Hepatocyte (in vitro differentiated cells): ENCODE results near the gene FRMPD4. TPM values are rescaled to one million over a fixed set of nuclear protein-coding genes. Genes with fewer than 3 reads are reported as not detected.
"Not testable (repeated sequence)": the region's sequence is repeated elsewhere in the genome, so short reads cannot be mapped to it uniquely, and the experiment has no call there.

Source experiments
- DNase-seq: peaks from one replicate; pipeline ENCODE4 v3.0.0-alpha.2; 2016; ENCODE audit warnings: low spot score
- H2AFZ ChIP-seq: fragments of 200-600 bp; sonication (generic); 2 replicates; pipeline ENCODE4 v1.6.0; 2016; ENCODE audit warnings: antibody characterized with exemption, mild to moderate bottlenecking
- H3K27ac ChIP-seq: fragments of 200-600 bp; sonication (generic); 2 replicates; pipeline ENCODE4 v1.5.1; 2016; ENCODE audit warnings: mild to moderate bottlenecking
- H3K27me3 ChIP-seq: fragments of 200-600 bp; sonication (generic); 2 replicates; pipeline ENCODE4 v1.6.1; 2016
- H3K36me3 ChIP-seq: fragments of 200-600 bp; sonication (generic); replicated peaks from 2 replicates; pipeline ENCODE4 v1.5.1; 2016; ENCODE audit warnings: low read depth; ENCODE audit not compliant: insufficient read depth
- H3K4me1 ChIP-seq: fragments of 200-600 bp; sonication (generic); 2 replicates; pipeline ENCODE4 v1.5.1; 2016; ENCODE audit warnings: mild to moderate bottlenecking, moderate library complexity; ENCODE audit not compliant: insufficient read depth
- H3K4me2 ChIP-seq: fragments of 200-600 bp; sonication (generic); 2 replicates; pipeline ENCODE4 v1.6.0; 2016
- H3K4me3 ChIP-seq: fragments of 200-600 bp; sonication (generic); 2 replicates; pipeline ENCODE4 v1.5.1; 2016; ENCODE audit warnings: mild to moderate bottlenecking
- H3K79me2 ChIP-seq: fragments of 200-600 bp; sonication (generic); 2 replicates; pipeline ENCODE4 v1.6.0; 2017; ENCODE audit warnings: mild to moderate bottlenecking
- H3K9me2 ChIP-seq: fragments of 200-600 bp; sonication (generic); replicated peaks from 2 replicates; pipeline ENCODE4 v1.6.0; 2017; ENCODE audit warnings: mild to moderate bottlenecking; ENCODE audit not compliant: insufficient read depth
- H3K9me3 ChIP-seq: fragments of 200-600 bp; sonication (generic); 2 replicates; pipeline ENCODE4 v1.5.1; 2016; ENCODE audit warnings: low read depth, mild to moderate bottlenecking
- H4K20me1 ChIP-seq: fragments of 200-600 bp; sonication (generic); 2 replicates; pipeline ENCODE4 v1.6.0; 2016; ENCODE audit warnings: mild to moderate bottlenecking; ENCODE audit not compliant: insufficient read depth, poor library complexity, severe bottlenecking
- EZH2 ChIP-seq: fragments of 200-600 bp; sonication (generic); IDR thresholded peaks from 2 replicates; pipeline ENCODE4 v1.6.1; 2016; ENCODE audit warnings: antibody characterized with exemption, mild to moderate bottlenecking, borderline replicate concordance
- EZH2phosphoT487 ChIP-seq: fragments of 200-600 bp; sonication (generic); IDR thresholded peaks from one replicate; pipeline ENCODE4 v1.6.1; 2018; ENCODE audit warnings: antibody characterized with exemption, mild to moderate bottlenecking, low read depth, moderate library complexity; ENCODE audit not compliant: unreplicated experiment, severe bottlenecking
- WGBS: methylation state at CpG from one replicate; pipeline ENCODE4 v1.1.6; 2016; ENCODE audit warnings: low lambda C conversion rate; ENCODE audit errors: missing lambda C conversion rate; 5-methylcytosine and 5-hydroxymethylcytosine counted together
- polyA plus RNA-seq: library from polyadenylated mRNA; unstranded; fragments of >200 nt; fragmentation: Nextera tagmentation; extraction: Ambion mirVana; gene quantifications from 2 replicates; pipeline ENCODE4 v1.2.1, GENCODE V29; 2016
- total RNA-seq: library from RNA; depleted of rRNA; stranded (reverse); fragments of >200 nt; gene quantifications from 2 replicates; pipeline ENCODE4 v1.2.3, GENCODE V29; 2014
- TF ChIP-seq, protein P1 (sequence below): fragments of 200-600 bp; sonication (generic); IDR thresholded peaks from 2 replicates; pipeline ENCODE4 v1.5.1; 2016; ENCODE audit warnings: antibody characterized with exemption, mild to moderate bottlenecking; ENCODE audit not compliant: poor library complexity

FRMPD4 gene
- total and polyA plus RNA-seq, 2 experiments from 2014 or later, result 0.23 TPM; not detected in 1

DNA sequence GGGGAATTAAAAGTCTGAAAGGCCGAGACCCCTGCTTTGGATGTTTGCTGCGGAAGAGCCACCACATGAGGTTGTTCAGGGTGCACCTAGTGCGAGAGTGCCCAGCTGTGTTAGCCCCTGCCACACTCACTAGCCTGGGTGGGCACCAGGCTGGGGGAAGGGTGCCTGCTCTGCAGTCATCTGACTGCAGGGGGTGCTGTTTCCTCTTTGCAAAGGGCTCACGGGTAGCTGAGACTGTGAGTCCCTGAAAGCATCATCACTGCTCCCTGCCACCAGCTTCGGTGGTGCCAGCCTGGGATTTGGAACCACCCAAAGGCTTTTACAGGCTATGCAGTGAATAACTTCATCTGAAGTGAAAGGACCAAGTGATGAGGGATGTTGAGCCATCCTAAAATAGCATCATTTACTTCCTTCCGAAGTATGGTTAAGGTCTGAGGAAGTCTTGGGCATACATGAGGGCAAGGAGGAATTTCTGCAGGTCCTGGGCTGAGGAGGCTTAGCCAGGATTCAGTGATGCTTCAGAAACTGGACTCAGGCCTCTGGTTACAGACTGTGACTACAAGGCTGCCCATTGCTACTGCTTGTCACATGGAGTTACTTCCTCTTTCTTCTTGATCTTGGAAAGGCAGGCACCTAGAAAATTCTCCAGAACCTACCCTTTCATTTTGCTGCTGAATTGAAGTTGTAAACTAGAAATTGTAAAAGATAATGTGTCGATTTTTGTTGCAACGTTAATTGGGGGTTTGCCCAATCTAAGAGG, 359.7 kb downstream of the FRMPD4 start:
- no peak overlapping the region for H3K27ac ChIP-seq
- H3K79me2 ChIP-seq, result no peaks in the 10 kb centered on the region
- 66% methylated on average over 8 of the region's 8 CpGs for WGBS

DNA sequence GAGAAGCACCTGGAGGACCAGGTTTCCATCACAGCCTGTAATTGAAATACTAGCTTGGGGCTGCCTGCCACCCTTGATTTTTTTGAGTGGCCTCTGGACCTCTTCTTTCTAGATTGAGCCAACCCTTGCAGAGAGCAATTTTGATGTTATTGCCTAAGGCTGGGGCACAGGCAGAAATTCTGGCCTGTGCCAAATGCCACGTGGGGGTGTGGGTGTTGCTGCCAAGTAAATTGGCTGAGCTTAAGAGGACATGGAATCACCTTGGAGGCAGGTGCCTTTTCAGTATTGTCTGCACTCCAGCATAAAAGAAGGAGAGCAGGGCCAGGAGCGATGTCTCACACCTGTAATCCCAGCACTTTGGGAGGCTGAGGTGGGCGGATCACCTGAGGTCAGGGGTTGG, 366.9 kb downstream of the FRMPD4 start:
- H3K27ac ChIP-seq, result no peak overlapping the region
- no peaks in the 10 kb centered on the region for H3K79me2 ChIP-seq
- H2AFZ ChIP-seq, result no peak overlapping the region
- DNase-seq, result no peak
- H3K9me3 ChIP-seq, result no peaks in the 10 kb centered on the region
- WGBS, result 60% methylated on average over 3 of the region's 3 CpGs
- no peaks in the 10 kb centered on the region for H3K36me3 ChIP-seq
- no peak overlapping the region for H3K4me2 ChIP-seq
- H3K4me3 ChIP-seq, result no peak overlapping the region
- no peaks in the 10 kb centered on the region for H3K27me3 ChIP-seq
- no peaks in the 10 kb centered on the region for H3K4me1 ChIP-seq
- no peaks in the 10 kb centered on the region for H3K9me2 ChIP-seq
- TF ChIP-seq, protein P1, sequence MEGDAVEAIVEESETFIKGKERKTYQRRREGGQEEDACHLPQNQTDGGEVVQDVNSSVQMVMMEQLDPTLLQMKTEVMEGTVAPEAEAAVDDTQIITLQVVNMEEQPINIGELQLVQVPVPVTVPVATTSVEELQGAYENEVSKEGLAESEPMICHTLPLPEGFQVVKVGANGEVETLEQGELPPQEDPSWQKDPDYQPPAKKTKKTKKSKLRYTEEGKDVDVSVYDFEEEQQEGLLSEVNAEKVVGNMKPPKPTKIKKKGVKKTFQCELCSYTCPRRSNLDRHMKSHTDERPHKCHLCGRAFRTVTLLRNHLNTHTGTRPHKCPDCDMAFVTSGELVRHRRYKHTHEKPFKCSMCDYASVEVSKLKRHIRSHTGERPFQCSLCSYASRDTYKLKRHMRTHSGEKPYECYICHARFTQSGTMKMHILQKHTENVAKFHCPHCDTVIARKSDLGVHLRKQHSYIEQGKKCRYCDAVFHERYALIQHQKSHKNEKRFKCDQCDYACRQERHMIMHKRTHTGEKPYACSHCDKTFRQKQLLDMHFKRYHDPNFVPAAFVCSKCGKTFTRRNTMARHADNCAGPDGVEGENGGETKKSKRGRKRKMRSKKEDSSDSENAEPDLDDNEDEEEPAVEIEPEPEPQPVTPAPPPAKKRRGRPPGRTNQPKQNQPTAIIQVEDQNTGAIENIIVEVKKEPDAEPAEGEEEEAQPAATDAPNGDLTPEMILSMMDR, result no peak
- TF ChIP-seq EZH2phosphoT487 (no peak), EZH2 (no peak)
- no peaks in the 10 kb centered on the region for H4K20me1 ChIP-seq

More for the DNA sequence above, 359.7 kb downstream of the FRMPD4 start:
- Histone ChIP-seq H3K4me3 (no peak overlapping the region), H3K9me3 (no peaks in the 10 kb centered on the region), H3K36me3 (no peaks in the 10 kb centered on the region), H4K20me1 (no peaks in the 10 kb centered on the region), H2AFZ (no peak overlapping the region), H3K27me3 (no peaks in the 10 kb centered on the region), H3K4me2 (no peak overlapping the region), H3K4me1 (no peaks in the 10 kb centered on the region), H3K9me2 (no peaks in the 10 kb centered on the region)
- DNase-seq, result peak; percentile 19
- TF ChIP-seq EZH2 (no peak), EZH2phosphoT487 (no peak)
- TF ChIP-seq, protein P1, result peak; percentile 20

DNA sequence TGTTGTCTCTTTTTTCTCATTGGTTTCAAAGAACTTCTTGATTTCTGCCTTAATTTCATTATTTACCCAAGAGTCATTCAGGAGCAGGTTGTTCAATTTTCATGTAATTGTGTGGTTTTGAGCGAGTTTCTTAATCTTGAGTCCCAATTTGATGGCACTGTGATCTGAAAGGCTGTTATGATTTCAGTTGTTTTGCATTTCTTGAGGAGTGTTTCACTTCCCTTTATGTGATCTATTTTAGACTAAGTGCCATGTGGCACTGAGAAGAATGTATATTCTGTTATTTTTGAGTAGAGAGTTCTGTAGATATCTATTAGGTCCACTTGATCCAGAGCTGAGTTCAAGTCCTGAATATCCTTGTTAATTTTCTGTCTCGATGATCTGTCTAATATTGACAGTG, 377.1 kb downstream of the FRMPD4 start:
- H3K9me2 ChIP-seq, H3K4me2 ChIP-seq, DNase-seq, H3K27me3 ChIP-seq, H3K36me3 ChIP-seq, H3K79me2 ChIP-seq, H2AFZ ChIP-seq, H3K27ac ChIP-seq, H4K20me1 ChIP-seq, H3K4me3 ChIP-seq, H3K9me3 ChIP-seq, H3K4me1 ChIP-seq: not testable (repeated sequence)
- 73% methylated on average over 2 of the region's 2 CpGs for WGBS

DNA sequence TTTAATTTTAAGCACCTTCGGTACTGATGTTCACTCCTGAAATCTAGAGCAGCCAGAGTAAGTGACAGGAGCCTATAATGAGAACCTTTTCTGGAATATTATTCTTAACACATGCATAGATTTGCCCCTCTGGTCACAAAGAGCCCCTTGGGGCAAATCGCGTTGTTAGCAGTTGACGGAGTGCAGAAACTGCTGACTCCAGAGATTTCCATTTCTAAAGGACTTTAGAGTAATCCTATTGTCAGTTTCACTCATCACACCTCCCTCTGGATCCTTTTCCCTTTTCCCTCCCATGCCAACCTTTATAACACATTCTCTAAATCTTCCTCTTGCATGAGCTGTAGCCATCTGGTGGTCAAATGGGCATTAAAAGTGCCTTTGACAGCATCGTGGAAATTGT, 388.0 kb downstream of the FRMPD4 start:
- WGBS, result 51% methylated on average over 5 of the region's 5 CpGs
- DNase-seq, result no peak
- Histone ChIP-seq H3K9me3 (no peaks in the 10 kb centered on the region), H3K27me3 (no peaks in the 10 kb centered on the region), H3K36me3 (no peaks in the 10 kb centered on the region), H3K4me3 (no peak overlapping the region), H2AFZ (no peak overlapping the region), H3K4me2 (no peak overlapping the region), H3K9me2 (no peaks in the 10 kb centered on the region), H3K79me2 (no peaks in the 10 kb centered on the region), H4K20me1 (no peaks in the 10 kb centered on the region), H3K4me1 (no peaks in the 10 kb centered on the region), H3K27ac (no peak overlapping the region)
- TF ChIP-seq EZH2, result no peak
- TF ChIP-seq, protein P1, result no peak

DNA sequence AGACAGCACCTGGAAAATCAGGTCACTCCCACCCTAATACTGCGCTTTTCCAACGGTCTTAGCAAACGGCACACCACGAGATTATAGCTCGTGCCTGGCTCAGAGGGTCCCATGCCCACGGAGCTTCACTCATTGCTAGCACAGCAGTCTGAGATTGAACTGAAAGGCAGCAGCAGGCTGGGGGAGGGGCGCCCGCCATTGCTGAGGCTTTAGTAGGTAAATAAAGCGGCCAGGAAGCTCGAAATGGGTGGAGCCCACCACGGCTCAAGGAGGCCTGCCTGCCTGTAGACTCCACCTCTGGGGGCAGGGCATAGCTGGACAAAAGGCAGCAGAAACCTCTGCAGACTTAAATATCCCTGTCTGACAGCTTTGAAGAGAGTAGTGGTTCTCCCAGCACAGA, 399.8 kb downstream of the FRMPD4 start:
- not testable (repeated sequence) for H3K27me3 ChIP-seq, H2AFZ ChIP-seq, H3K79me2 ChIP-seq, H3K9me3 ChIP-seq, H3K4me2 ChIP-seq, H3K27ac ChIP-seq, H4K20me1 ChIP-seq, H3K4me3 ChIP-seq, H3K4me1 ChIP-seq, DNase-seq, H3K9me2 ChIP-seq, H3K36me3 ChIP-seq
- 73% methylated on average over 11 of the region's 11 CpGs for WGBS

DNA sequence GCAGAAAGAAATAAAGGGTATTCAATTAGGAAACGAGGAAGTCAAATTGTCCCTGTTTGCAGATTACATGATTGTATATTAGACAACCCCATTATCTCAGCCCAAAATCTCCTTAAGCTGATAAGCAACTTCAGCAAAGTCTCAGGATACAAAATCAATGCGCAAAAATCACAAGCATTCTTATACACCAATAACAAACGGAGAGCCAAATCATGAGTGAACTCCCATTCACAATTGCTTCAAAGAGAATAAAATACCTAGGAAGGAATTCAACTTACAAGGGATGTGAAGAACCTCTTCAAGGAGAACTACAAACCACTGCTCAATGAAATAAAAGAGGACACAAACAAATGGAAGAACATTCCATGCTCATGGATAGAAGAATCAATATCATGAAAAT, 404.0 kb downstream of the FRMPD4 start:
- not testable (repeated sequence) for H3K9me3 ChIP-seq, H3K27me3 ChIP-seq, H4K20me1 ChIP-seq, H3K9me2 ChIP-seq, H3K27ac ChIP-seq, H3K79me2 ChIP-seq, H3K4me3 ChIP-seq, H3K36me3 ChIP-seq, H3K4me2 ChIP-seq, DNase-seq, H3K4me1 ChIP-seq, H2AFZ ChIP-seq
- WGBS, result 68% methylated on average over 3 of the region's 3 CpGs
